C1 segment of cervical spinal cord (tissue), 14 donors: ENCODE data around the gene HOXC10.

Source experiments
- DNase-seq, 14 donors: peaks; one replicate each; lab custom pipeline; 2025; lab: John Stamatoyannopoulos, UW

Gene HOXC10

DNA sequence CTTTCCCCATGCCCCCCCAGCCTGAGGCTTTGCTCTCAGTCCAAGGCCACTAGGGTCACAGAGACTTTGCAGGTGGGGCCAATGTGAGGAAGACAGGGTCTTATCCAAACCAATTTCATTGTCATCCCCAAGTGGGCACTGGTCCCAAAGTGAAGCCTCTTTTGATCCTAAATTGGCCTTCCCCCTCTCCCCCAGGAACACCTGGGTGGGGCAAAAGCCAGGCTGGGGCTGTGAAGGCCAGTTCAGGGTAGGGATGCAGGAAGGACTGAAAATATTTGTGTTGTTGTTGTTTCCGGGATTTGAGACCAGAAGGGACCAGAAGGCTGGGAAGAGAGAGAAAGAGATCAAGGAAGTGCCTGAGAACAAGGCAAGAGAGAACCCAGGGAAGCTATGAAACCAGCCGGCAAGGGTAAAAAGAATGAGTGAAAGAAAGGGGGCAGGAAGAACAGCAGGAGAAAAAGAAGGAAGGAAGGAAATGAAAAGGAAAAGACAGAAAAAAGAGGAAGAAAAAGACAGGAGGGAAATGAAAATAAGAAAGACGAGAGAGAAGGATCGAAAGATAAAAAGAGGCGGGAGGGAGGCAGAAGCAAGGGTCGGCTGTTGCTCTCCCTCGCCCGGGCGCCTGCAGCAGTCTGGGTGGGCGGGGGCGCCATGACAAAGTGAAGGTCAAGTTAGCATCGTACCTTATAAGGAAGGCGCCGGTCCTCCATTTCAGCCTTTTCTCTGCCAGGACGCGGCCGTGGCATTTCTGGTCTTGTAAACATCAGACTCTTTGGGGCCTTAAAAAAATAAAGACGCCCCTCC, 19.5 kb upstream of the HOXC10 start:
- no peak for DNase-seq

- DNase-seq: no peak
Measured at GRCh38 chr12:53966085-53966384, 18.9 kb upstream of the HOXC10 start.

DNA sequence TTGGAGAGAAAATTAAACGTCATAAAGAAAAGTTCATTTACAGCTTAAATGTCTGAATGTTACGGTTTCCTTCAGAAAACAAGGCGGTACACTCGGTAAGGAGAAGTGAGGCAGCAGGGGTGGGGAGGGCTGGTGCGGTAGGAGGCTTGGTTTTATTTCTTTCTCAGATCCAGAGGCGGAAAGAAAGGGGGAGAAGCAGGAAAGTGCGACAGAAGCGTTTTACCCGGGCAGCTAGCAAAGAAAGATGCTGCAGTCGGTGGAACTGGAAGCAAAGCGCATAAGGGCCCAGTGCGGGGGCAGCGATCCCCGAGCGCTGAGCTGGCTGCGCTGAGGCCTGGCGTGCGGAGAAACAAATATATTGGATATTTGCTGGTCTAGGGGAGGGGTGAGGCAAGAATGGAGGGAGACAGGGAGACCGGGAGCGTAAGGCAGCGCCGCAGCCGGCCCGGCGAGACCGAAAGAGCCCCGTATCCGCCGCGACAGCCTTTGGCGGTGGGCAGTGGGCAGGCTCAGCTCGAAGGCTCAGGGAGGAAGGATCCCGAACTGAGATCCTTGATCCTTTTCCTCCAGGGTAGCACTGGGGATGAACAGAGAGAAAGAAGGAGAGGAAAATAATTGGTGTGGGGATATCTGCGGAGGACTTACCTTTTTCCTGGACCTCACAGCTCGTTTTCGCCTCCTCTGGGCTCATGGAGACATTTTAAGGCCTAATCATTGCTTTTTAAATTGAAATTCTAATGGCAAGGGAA, 18.4 kb upstream of the HOXC10 start:
- DNase-seq: no peak

DNA sequence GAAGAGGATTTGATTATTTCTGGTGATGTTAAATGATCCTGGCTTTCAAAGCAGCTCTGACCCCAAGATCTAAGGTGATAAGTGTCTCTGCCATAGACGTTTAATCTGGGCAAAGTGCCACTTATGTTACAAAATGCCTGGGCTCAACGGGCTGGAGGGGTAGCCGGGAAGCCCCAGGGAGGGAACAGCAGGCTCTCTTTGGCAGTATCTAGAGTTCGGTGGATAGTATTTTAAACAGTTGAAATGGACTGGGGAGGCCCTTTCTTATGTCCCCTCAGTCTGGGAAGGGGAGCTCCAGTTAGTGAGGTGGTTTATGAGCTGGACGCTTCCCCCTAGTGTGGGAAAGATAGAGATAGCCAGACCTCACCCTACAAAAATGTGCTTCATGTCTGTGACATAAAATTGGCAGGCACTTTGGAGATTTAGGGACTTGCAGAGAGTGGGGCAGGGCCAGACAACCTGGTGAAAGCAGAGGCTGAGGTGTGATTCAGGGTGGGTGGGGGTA, 17.5 kb upstream of the HOXC10 start:
- DNase-seq: no peak

- no peak for DNase-seq
Measured at GRCh38 chr12:53968214-53969127, 16.5 kb upstream of the HOXC10 start.

- no peak for DNase-seq
Measured at GRCh38 chr12:53969588-53970259, 15.2 kb upstream of the HOXC10 start.

- no peak for DNase-seq
Measured at GRCh38 chr12:53970451-53970850, 14.5 kb upstream of the HOXC10 start.

DNA sequence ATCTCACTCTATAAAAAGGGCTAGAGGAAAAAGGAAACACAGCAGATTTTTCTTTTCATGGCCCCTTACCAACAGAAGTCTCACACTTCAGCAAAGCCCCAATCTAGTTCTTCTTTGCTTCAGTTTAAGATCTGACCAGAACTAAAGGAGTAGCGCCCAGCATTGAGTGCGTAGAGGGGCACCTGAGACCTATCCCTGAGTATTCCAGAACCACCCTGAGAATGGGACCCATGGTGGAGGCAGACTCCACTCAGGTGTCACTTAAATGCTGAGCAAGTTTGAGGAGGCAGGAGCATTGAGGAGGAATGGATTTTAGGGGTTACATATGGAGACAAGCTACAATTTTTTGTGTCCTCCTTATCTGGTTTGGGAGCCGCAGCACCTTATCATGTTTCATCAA, 13.8 kb upstream of the HOXC10 start:
- DNase-seq: no peak

GRCh38 chr12:53971686-53972085, 13.3 kb upstream of the HOXC10 start:
- DNase-seq: no peak

DNA sequence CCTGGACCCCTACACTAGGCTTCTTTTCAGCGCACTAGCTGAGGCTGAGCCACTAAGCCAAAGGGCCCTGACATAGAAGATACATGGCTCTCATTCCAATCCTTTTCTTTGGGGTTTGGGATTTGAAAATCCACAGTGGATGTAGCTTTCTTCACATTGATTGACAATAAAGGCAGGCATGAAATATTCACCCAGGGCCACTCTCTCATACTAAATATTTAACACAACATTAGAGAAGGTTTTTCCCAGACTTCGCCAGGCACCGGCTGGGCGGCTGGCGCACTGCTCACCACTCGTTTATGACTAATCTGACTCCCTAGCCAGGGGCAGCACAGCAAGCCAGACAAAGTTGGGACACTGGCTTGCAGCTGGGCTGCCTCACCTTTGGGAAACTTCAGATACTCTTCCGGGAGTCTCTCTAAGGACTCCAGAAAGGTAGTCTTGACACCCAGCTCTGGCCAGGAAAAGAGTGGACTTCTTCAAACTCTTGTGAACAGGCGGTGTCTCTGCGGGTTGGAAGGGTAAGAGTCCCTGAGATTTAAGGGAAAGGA, 12.7 kb upstream of the HOXC10 start:
- DNase-seq: no peak

DNA sequence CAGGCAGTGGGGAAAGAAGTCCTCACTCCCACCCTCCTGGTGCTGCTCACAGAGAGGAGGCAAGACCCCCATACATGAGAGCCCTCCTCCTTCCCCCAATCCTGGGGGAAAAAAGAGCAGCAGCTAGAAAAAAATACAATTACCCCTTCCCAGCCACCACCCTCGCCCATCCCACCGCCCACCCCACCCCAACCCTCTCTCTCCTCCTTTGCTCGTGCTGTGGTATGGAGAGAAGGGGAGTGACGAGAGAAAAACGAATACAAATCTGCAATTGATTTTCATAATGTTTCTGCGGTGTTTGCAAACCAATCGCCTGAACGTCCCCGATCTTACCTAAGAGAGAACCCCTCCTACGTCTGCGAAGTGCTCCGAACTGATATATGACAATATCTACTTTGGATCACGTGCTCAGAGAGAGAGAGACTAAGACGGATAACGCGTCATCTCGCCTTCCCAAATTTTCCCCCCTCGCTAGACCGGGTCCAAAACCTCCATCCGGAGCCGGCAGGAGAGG, 12.2 kb upstream of the HOXC10 start, which contains the start of gene HOXC11:
Gene HOXC11 (plus strand): TSS at position 405 of the 514 bp plus-strand sequence. CDS start 116 bp downstream, outside the sequence.
- no peak for DNase-seq

DNA sequence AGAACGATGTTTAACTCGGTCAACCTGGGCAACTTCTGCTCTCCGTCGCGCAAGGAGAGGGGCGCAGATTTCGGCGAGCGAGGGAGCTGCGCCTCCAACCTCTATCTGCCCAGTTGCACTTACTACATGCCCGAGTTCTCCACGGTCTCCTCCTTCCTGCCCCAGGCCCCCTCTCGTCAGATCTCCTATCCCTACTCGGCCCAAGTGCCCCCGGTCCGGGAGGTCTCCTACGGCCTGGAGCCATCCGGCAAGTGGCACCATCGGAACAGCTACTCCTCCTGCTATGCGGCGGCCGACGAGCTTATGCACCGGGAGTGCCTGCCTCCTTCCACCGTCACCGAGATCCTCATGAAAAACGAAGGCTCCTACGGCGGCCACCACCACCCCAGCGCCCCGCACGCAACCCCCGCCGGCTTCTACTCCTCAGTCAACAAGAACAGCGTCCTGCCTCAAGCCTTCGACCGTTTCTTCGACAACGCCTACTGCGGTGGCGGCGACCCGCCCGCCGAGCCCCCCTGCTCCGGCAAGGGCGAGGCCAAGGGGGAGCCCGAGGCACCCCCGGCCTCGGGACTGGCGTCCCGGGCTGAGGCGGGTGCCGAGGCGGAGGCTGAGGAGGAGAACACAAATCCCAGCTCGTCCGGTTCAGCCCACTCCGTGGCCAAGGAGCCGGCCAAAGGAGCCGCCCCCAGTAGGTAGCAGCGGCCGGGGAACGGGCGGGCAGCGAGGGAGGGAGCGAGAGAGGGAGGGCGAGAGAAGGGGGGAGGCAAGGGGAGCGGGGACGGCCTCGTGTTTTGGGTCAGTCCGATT, 11.5 kb upstream of the HOXC10 start:
- DNase-seq: no peak

GRCh38 chr12:53974084-53975063, 10.6 kb upstream of the HOXC10 start, which contains the start of gene HOTAIR:
HOTAIR (minus strand) TSS chr12:53974954.
- no peak for DNase-seq

DNA sequence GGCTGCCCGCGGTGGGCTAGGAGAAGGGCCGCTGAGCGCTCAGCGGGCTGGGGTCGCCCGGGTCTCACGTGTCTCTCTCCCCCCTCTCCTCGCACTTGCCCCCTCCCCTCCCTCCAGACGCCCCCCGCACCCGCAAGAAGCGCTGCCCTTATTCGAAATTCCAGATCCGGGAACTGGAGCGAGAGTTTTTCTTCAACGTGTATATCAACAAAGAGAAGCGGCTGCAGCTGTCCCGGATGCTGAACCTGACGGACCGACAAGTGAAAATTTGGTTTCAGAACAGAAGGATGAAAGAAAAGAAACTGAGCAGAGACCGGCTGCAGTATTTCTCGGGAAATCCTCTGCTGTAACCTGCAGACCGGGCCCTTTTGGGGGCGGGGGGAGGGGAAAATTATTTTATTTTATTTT, 9.9 kb upstream of the HOXC10 start:
- no peak for DNase-seq

DNA sequence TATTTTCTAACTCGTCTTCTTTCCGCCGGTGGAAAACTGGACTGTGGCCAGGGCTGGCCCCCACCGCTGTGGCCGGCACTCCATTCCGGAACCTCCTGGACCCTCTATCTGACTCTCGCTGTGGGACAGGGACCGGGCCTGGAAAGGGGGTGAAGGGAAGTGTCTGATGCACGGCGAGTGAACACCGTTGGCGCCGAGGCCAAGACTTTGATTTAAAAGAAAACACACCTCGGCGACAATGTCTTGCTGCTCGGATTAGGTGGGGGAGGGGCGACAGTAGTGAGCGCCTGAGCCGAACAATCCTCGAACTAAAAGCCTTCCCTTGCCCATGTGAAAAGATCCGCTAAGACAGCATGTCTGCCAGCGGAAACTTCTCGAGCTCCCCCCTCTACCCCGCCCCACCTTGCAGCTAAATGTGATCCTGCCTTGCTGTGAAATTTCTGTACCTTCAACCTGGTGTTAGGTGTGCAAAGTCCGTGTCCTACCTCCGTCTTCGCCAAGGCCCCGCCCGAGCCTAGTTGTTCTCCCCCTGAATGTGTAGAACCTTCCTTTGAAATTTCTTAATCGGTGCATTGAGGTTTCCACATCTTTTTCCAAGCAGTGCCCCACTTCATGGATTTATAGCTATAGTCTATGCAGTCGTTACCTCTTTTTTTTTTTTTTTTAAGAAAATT, 9.3 kb upstream of the HOXC10 start:
- DNase-seq: no peak

DNA sequence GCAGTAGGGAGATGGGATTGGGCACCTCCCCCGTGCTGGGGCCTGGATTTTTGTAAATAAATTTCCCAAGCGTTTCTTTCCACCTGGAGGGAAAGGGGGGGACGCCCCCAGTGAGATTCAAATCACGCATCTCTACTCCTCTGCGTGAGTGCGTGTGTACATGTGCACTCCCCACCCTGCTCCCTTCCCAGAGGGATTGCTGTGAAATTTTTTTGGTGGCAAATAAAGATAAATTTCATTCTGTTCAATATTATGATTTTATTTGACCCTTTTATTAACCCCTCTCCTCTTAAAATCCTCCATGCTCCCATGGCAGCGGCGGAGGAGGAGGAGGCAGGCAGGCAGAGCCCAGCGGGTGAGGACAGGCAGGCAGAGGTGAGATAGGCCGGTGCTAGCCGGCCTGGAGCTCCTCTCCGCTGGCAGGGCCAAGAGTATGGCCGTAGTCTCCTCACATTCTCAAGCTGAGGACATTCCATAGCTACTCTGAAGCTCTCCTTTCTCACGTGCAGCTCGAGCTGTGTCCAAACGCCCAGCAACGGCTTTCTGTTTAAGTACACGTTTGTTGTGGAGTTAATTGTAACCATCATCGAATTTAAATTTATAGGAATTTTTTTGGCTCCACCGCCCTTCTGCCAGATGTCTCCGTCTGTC, 8.6 kb upstream of the HOXC10 start:
- DNase-seq: no peak

- DNase-seq: no peak
Measured at GRCh38 chr12:53976823-53977595, 7.9 kb upstream of the HOXC10 start.
